H9 (cell line): ENCODE data around the gene POR. TPM values are rescaled to one million over a fixed set of nuclear protein-coding genes. Genes with fewer than 3 reads are reported as not detected.
A peak's percentile ranks its signal among the peaks of the same experiment; 100 is the strongest.

Source experiments
- DNase-seq: peaks from one replicate; pipeline ENCODE4 v3.0.0-alpha.2; 2017
- H2AFZ ChIP-seq: one replicate; pipeline ENCODE4 v1.6.1; 2013; ENCODE audit warnings: mild to moderate bottlenecking, low read length, control low read depth, moderate library complexity
- H2AK5ac ChIP-seq: 2 replicates; pipeline ENCODE4 v1.6.1; 2013; ENCODE audit warnings: low read length, control low read depth, mixed read lengths; ENCODE audit not compliant: insufficient read length
- H2BK120ac ChIP-seq: one replicate; pipeline ENCODE4 v1.6.1; 2013; ENCODE audit warnings: low read depth, mild to moderate bottlenecking, low read length, control low read depth, inconsistent platforms; ENCODE audit not compliant: poor library complexity, severe bottlenecking
- H2BK12ac ChIP-seq: 2 replicates; pipeline ENCODE4 v1.6.1; 2013; ENCODE audit warnings: low read length, control low read depth, mixed read lengths, low read depth; ENCODE audit not compliant: insufficient read length
- H2BK15ac ChIP-seq: 2 replicates; pipeline ENCODE4 v1.6.1; 2013; ENCODE audit warnings: low read depth, low read length, control low read depth
- H2BK20ac ChIP-seq: one replicate; pipeline ENCODE4 v1.6.1; 2013; ENCODE audit warnings: low read depth, mild to moderate bottlenecking, low read length, control low read depth, inconsistent platforms; ENCODE audit not compliant: poor library complexity, severe bottlenecking
- H2BK5ac ChIP-seq: 2 replicates; pipeline ENCODE4 v1.6.1; 2013; ENCODE audit warnings: low read length, control low read depth, mixed read lengths; ENCODE audit not compliant: insufficient read length
- H3K14ac ChIP-seq: 2 replicates; pipeline ENCODE4 v1.6.1; 2013; ENCODE audit warnings: low read length, control low read depth; ENCODE audit not compliant: insufficient read depth
- H3K18ac ChIP-seq: 2 replicates; pipeline ENCODE4 v1.6.1; 2013; ENCODE audit warnings: low read depth, mild to moderate bottlenecking, mixed read lengths, low read length, control low read depth; ENCODE audit not compliant: insufficient read length
- H3K23ac ChIP-seq: 2 replicates; pipeline ENCODE4 v1.6.1; 2013; ENCODE audit warnings: low read length, control low read depth, mixed read lengths, low read depth; ENCODE audit not compliant: insufficient read length
- H3K23me2 ChIP-seq: 2 replicates; pipeline ENCODE4 v1.6.1; 2013; ENCODE audit warnings: low read depth, mild to moderate bottlenecking, mixed read lengths, low read length, control low read depth; ENCODE audit not compliant: insufficient read length, poor library complexity, severe bottlenecking
- H3K27ac ChIP-seq: 2 replicates; pipeline ENCODE4 v1.5.1; 2013; ENCODE audit warnings: low read length, control low read depth, mixed read lengths, low read depth; ENCODE audit not compliant: insufficient read length
- H3K27me3 ChIP-seq: 2 replicates; pipeline ENCODE4 v1.6.1; 2013; ENCODE audit warnings: low read length, control low read depth, inconsistent platforms; ENCODE audit not compliant: insufficient read depth
- H3K4ac ChIP-seq: 2 replicates; pipeline ENCODE4 v1.6.1; 2013; ENCODE audit warnings: low read depth, mild to moderate bottlenecking, control low read depth, inconsistent platforms, low read length, moderate library complexity
- H3K4me1 ChIP-seq: 2 replicates; pipeline ENCODE4 v1.6.1; 2013; ENCODE audit warnings: low read length, control low read depth, inconsistent platforms; ENCODE audit not compliant: insufficient read depth
- H3K4me2 ChIP-seq: 2 replicates; pipeline ENCODE4 v1.6.1; 2013; ENCODE audit warnings: low read length, control low read depth, mixed read lengths; ENCODE audit not compliant: insufficient read length, insufficient read depth
- H3K56ac ChIP-seq: 2 replicates; pipeline ENCODE4 v1.6.1; 2013; ENCODE audit warnings: low read depth, mild to moderate bottlenecking, mixed read lengths, low read length, control low read depth; ENCODE audit not compliant: insufficient read length
- H3K79me1 ChIP-seq: 2 replicates; pipeline ENCODE4 v1.6.1; 2013; ENCODE audit warnings: low read depth, mild to moderate bottlenecking, moderate library complexity, low read length, control low read depth, inconsistent platforms; ENCODE audit not compliant: insufficient read depth, poor library complexity, severe bottlenecking
- H3K79me2 ChIP-seq: 2 replicates; pipeline ENCODE4 v1.6.1; 2013; ENCODE audit warnings: low read length, control low read depth, inconsistent platforms; ENCODE audit not compliant: insufficient read depth
- H3K9ac ChIP-seq: 2 replicates; pipeline ENCODE4 v1.6.1; 2013; ENCODE audit warnings: low read length, control low read depth, mixed read lengths; ENCODE audit not compliant: insufficient read length; ENCODE audit errors: extremely low read depth
- H3K9me3 ChIP-seq: one replicate; pipeline ENCODE4 v1.6.1; 2013; ENCODE audit warnings: low read depth, low read length, inconsistent platforms; ENCODE audit not compliant: control insufficient read depth
- H3T11ph ChIP-seq: one replicate; pipeline ENCODE4 v1.6.1; 2013; ENCODE audit warnings: mild to moderate bottlenecking, low read length, control low read depth, inconsistent platforms
- H4K20me1 ChIP-seq: one replicate; pipeline ENCODE4 v1.6.1; 2013; ENCODE audit not compliant: control insufficient read depth, insufficient read length, insufficient read depth
- H4K5ac ChIP-seq: 2 replicates; pipeline ENCODE4 v1.6.1; 2013; ENCODE audit warnings: low read depth, mild to moderate bottlenecking, mixed read lengths, low read length, control low read depth; ENCODE audit not compliant: insufficient read length
- H4K8ac ChIP-seq: replicated peaks from 2 replicates; pipeline ENCODE4 v1.6.1; 2013; ENCODE audit warnings: low read length, control low read depth, mixed read lengths, low read depth; ENCODE audit not compliant: insufficient read length
- H4K91ac ChIP-seq: 2 replicates; pipeline ENCODE4 v1.6.1; 2013; ENCODE audit warnings: low read depth, mild to moderate bottlenecking, moderate library complexity, mixed read lengths, low read length, control low read depth; ENCODE audit not compliant: insufficient read length
- H3K27ac Mint-ChIP-seq, 3 experiments: 2 replicates in 2 of 3; 3 replicates in 1 of 3; pipeline ENCODE4 v1.8.0; 2020 to 2021; ENCODE audit warnings: mixed read lengths in 3 of 3, mild to moderate bottlenecking in 1 of 3, moderate library complexity in 1 of 3
- H3K27me3 Mint-ChIP-seq: 2 replicates; pipeline ENCODE4 v1.8.0; 2021; ENCODE audit warnings: low read depth, mild to moderate bottlenecking, moderate library complexity, mixed read lengths
- H3K36me3 Mint-ChIP-seq, 3 experiments: 2 replicates in 2 of 3; 3 replicates in 1 of 3; pipeline ENCODE4 v1.8.0; 2020 to 2021; ENCODE audit warnings: low read depth in 3 of 3, mixed read lengths in 3 of 3; ENCODE audit not compliant: insufficient read depth in 1 of 3
- H3K4me1 Mint-ChIP-seq, 2 experiments: 2 replicates each; pipeline ENCODE4 v1.8.0; 2020; ENCODE audit warnings: mixed read lengths in 2 of 2
- H3K4me3 Mint-ChIP-seq, 2 experiments: 2 replicates in 1 of 2; 3 replicates in 1 of 2; pipeline ENCODE4 v1.8.0; 2020 to 2021; ENCODE audit warnings: mild to moderate bottlenecking in 2 of 2, mixed read lengths in 2 of 2, moderate library complexity in 1 of 2
- H3K9me3 Mint-ChIP-seq, 2 experiments: 2 replicates in 1 of 2; 3 replicates in 1 of 2; pipeline ENCODE4 v1.8.0; 2020; ENCODE audit warnings: mild to moderate bottlenecking in 2 of 2, mixed read lengths in 2 of 2, moderate library complexity in 1 of 2
- WGBS: extraction: QIAGEN DNeasy Blood & Tissue Kit; methylation state at CpG from one replicate; pipeline ENCODE4 v1.1.7; 2013; ENCODE audit warnings: missing lambda C conversion rate, low lambda C conversion rate, mixed read lengths; ENCODE audit not compliant: insufficient read length; ENCODE audit errors: extremely low coverage; 5-methylcytosine and 5-hydroxymethylcytosine counted together
- total RNA-seq: library from RNA; stranded (reverse); gene quantifications from 2 replicates; pipeline ENCODE4 v1.2.1, GENCODE V29; 2021
- TF ChIP-seq, protein P1 (sequence below): fragments of 200-600 bp; sonication (generic); conservative IDR thresholded peaks from 3 replicates; pipeline ENCODE4 v1.8.0; 2021; ENCODE audit warnings: antibody characterized with exemption, mild to moderate bottlenecking

The POR gene
- total RNA-seq, 1 experiment from 2014 or later = 128 TPM

- no peaks in the 10 kb centered on the region for H3K23me2 ChIP-seq
- Mint-ChIP-seq H3K9me3 (peaks cover 2 to 6% of the 10 kb centered on the region in 2 experiments; a peak in 1 of 5 replicates), H3K4me3 (no peak overlapping the region), H3K4me1 (peaks cover 2 to 3% of the 10 kb centered on the region in 2 experiments; a peak in 2 of 4 replicates), H3K27ac (peak overlapping the region in 2 of 3 experiments; percentile 49 to 74; a peak in 2 of 7 replicates), H3K27me3 (no peaks in the 10 kb centered on the region), H3K36me3 (peaks cover 12 to 29% (median 24%) of the 10 kb centered on the region in 3 experiments; a peak in 6 of 7 replicates)
- no peak overlapping the region for H2BK12ac ChIP-seq
- no peak overlapping the region for H3K9ac ChIP-seq
- no peaks in the 10 kb centered on the region for H3K4me1 ChIP-seq
- H3K56ac ChIP-seq = no peak overlapping the region
- no peak for DNase-seq
- H3K27ac ChIP-seq = no peak overlapping the region
- H4K91ac ChIP-seq = no peak overlapping the region
- H2BK120ac ChIP-seq = no peak overlapping the region
- no peak overlapping the region for H2BK20ac ChIP-seq
- H4K5ac ChIP-seq = no peak overlapping the region
- H3K23ac ChIP-seq = no peak overlapping the region
- H3K14ac ChIP-seq = no peak overlapping the region
- H2BK15ac ChIP-seq = no peak overlapping the region
- TF ChIP-seq, protein P1, sequence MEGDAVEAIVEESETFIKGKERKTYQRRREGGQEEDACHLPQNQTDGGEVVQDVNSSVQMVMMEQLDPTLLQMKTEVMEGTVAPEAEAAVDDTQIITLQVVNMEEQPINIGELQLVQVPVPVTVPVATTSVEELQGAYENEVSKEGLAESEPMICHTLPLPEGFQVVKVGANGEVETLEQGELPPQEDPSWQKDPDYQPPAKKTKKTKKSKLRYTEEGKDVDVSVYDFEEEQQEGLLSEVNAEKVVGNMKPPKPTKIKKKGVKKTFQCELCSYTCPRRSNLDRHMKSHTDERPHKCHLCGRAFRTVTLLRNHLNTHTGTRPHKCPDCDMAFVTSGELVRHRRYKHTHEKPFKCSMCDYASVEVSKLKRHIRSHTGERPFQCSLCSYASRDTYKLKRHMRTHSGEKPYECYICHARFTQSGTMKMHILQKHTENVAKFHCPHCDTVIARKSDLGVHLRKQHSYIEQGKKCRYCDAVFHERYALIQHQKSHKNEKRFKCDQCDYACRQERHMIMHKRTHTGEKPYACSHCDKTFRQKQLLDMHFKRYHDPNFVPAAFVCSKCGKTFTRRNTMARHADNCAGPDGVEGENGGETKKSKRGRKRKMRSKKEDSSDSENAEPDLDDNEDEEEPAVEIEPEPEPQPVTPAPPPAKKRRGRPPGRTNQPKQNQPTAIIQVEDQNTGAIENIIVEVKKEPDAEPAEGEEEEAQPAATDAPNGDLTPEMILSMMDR = no peak
- no peak overlapping the region for H3K4me2 ChIP-seq
- H3K79me1 ChIP-seq = peaks cover 6% of the 10 kb centered on the region
- H3K79me2 ChIP-seq = peaks cover 4% of the 10 kb centered on the region; the same call in 1 of the 2 replicates
- no peak overlapping the region for H2AFZ ChIP-seq
- H3K9me3 ChIP-seq = no peaks in the 10 kb centered on the region
- no peak overlapping the region for H2BK5ac ChIP-seq
- no peak overlapping the region for H3K18ac ChIP-seq
- no peaks in the 10 kb centered on the region for H4K20me1 ChIP-seq
- H2AK5ac ChIP-seq = no peak overlapping the region
- no peaks in the 10 kb centered on the region for H3K27me3 ChIP-seq
- WGBS = no CpG with 5 or more reads among the region's 15 CpGs
- H4K8ac ChIP-seq = no peak overlapping the region
- H3K4ac ChIP-seq = no peak overlapping the region
- no peak overlapping the region for H3T11ph ChIP-seq
Measured at GRCh38 chr7:75950111-75950681, 35.2 kb downstream of the POR start.
